Measurements from ENCODE around the gene PIK3R6.

Gene PIK3R6

GRCh38 chr17:8797621-8798175 lies 69.8 kb downstream of the PIK3R6 start:
- TF ChIP-seq CTCF (IDR thresholded peaks at IDR 0.05; ENCODE audit: low read depth, low read length, missing control alignments), result no peak
- no peak overlapping the region for H3K4me3 ChIP-seq (replicated peaks; ENCODE audit: low read depth, low read length)
- no peak for DNase-seq (ENCODE audit: extremely low read depth, low read depth)

GRCh38 chr17:8794636-8795035 lies 72.8 kb downstream of the PIK3R6 start:
- H3K4me3 ChIP-seq (replicated peaks; ENCODE audit: low read depth, low read length), result no peak overlapping the region
- TF ChIP-seq CTCF (IDR thresholded peaks at IDR 0.05; ENCODE audit: low read depth, low read length, missing control alignments), result no peak
- no peak for DNase-seq (ENCODE audit: extremely low read depth, low read depth)

GRCh38 chr17:8793649-8794048 lies 73.8 kb downstream of the PIK3R6 start:
- no peak overlapping the region for H3K4me3 ChIP-seq (replicated peaks; ENCODE audit: low read depth, low read length)
- TF ChIP-seq CTCF (IDR thresholded peaks at IDR 0.05; ENCODE audit: low read depth, low read length, missing control alignments), result no peak
- DNase-seq (ENCODE audit: extremely low read depth, low read depth), result no peak

GRCh38 chr17:8792646-8793045 lies 74.8 kb downstream of the PIK3R6 start:
- no peak for DNase-seq (ENCODE audit: extremely low read depth, low read depth)

GRCh38 chr17:8791910-8792270 lies 75.6 kb downstream of the PIK3R6 start:
- no peak overlapping the region for H3K4me3 ChIP-seq (replicated peaks; ENCODE audit: low read depth, low read length)
- DNase-seq (ENCODE audit: extremely low read depth, low read depth), result no peak
- TF ChIP-seq CTCF (IDR thresholded peaks at IDR 0.05; ENCODE audit: low read depth, low read length, missing control alignments), result no peak

More at GRCh38 chr17:8792646-8793045, 74.8 kb downstream of the PIK3R6 start:
- H3K4me3 ChIP-seq (replicated peaks; ENCODE audit: low read depth, low read length), result no peak overlapping the region
- TF ChIP-seq CTCF (IDR thresholded peaks at IDR 0.05; ENCODE audit: low read depth, low read length, missing control alignments), result no peak

GRCh38 chr17:8791248-8791909 lies 76.1 kb downstream of the PIK3R6 start:
- no peak for DNase-seq (ENCODE audit: extremely low read depth, low read depth)
- TF ChIP-seq CTCF (IDR thresholded peaks at IDR 0.05; ENCODE audit: low read depth, low read length, missing control alignments), result no peak
- H3K4me3 ChIP-seq (replicated peaks; ENCODE audit: low read depth, low read length), result no peak overlapping the region

GRCh38 chr17:8789743-8790142 lies 77.7 kb downstream of the PIK3R6 start:
- TF ChIP-seq CTCF (IDR thresholded peaks at IDR 0.05; ENCODE audit: low read depth, low read length, missing control alignments), result no peak
- H3K4me3 ChIP-seq (replicated peaks; ENCODE audit: low read depth, low read length), result no peak overlapping the region
- no peak for DNase-seq (ENCODE audit: extremely low read depth, low read depth)

Measured in HFF-Myc (cell line).